Measurements from ENCODE around the gene UBA5.

UBA5 gene

DNA sequence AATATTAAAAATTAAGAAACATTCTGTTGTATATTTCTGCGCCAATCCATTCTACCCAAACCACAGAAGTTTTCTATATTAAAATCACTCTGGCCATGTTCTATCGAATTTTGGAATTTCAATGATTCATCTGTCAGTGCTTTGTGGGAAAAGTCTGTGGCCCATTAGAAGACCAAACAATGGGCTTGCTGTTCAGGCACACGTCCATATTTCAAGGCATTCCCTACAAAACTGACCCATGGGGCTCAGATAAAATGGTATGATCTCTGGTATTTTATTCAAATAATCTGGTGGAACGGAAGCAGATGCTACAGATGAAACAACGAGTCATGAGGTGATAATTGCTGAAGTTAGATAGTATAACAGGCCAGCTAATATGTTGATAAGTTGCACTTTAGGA is 49.6 kb downstream of the UBA5 start:
- ChIA-PET POLR2A (no interaction called here), CTCF (no interaction called here)
- Histone ChIP-seq H3K9me3 (ENCODE audit: control insufficient read depth, insufficient read depth, low read depth, low read length) (no peaks in the 10 kb centered on the region), H3K4me3 (ENCODE audit: low read depth, low read length) (no peak overlapping the region), H3K36me3 (ENCODE audit: control insufficient read depth in 2 of 2, insufficient read depth in 1 of 2, low read length in 2 of 2) (peaks cover 26 to 67% of the 10 kb centered on the region in 2 experiments), H3K4me1 (ENCODE audit: control insufficient read depth, insufficient read depth, low read length) (no peaks in the 10 kb centered on the region), H3K27ac (ENCODE audit: extremely low read depth, low read depth, low read length) (no peak overlapping the region)
- no peak for TF ChIP-seq ZBTB17 (tag by site-specific recombination; IDR thresholded peaks at IDR 0.05)
- TF ChIP-seq ZNF600 (tag by site-specific recombination; IDR thresholded peaks at IDR 0.05), result no peak
- TF ChIP-seq WT1 (tag by site-specific recombination; IDR thresholded peaks at IDR 0.05), result no peak
- TF ChIP-seq ZNF335 (tag by site-specific recombination; conservative IDR thresholded peaks at IDR 0.05), result no peak
- no peak for TF ChIP-seq ZBTB1 (tag by site-specific recombination; IDR thresholded peaks at IDR 0.05)
- TF ChIP-seq, protein P1, sequence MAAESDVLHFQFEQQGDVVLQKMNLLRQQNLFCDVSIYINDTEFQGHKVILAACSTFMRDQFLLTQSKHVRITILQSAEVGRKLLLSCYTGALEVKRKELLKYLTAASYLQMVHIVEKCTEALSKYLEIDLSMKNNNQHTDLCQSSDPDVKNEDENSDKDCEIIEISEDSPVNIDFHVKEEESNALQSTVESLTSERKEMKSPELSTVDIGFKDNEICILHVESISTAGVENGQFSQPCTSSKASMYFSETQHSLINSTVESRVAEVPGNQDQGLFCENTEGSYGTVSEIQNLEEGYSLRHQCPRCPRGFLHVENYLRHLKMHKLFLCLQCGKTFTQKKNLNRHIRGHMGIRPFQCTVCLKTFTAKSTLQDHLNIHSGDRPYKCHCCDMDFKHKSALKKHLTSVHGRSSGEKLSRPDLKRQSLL (tag by site-specific recombination; IDR thresholded peaks at IDR 0.05), result no peak
- no peak for TF ChIP-seq TRIM28 (IDR thresholded peaks at IDR 0.05; ENCODE audit: borderline replicate concordance, low read length)
- no peak for TF ChIP-seq ZNF140 (tag by site-specific recombination; IDR thresholded peaks at IDR 0.05)
- TF ChIP-seq ZNF776 (tag by site-specific recombination; IDR thresholded peaks at IDR 0.05; ENCODE audit: borderline replicate concordance), result no peak
- TF ChIP-seq FEZF1 (tag by site-specific recombination; IDR thresholded peaks at IDR 0.05), result no peak

DNA sequence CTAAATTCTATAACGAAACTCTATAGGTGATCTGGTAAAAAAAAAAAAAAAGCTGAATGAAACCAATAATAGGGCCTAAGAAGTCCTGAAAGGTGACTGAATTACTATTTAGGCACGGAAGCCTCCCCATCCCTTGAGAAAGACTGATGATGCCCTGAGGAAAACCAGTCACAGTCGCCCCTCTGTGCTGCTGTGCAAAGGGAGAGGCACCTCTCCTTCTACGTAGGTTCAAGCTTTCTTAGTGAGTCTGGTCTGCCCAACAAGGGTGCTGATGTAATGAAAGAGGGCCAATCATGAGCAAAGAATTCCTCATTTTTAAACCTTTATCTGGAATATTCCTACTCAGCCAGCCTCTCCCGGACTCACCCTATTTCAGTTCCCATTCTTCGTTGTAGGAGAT is 50.2 kb downstream of the UBA5 start:
- Histone ChIP-seq H3K4me1 (ENCODE audit: control insufficient read depth, insufficient read depth, low read length) (no peaks in the 10 kb centered on the region), H3K9me3 (ENCODE audit: control insufficient read depth, insufficient read depth, low read depth, low read length) (no peaks in the 10 kb centered on the region), H3K4me3 (ENCODE audit: low read depth, low read length) (no peak overlapping the region), H3K36me3 (ENCODE audit: control insufficient read depth in 2 of 2, insufficient read depth in 1 of 2, low read length in 2 of 2) (peaks cover 24 to 68% of the 10 kb centered on the region in 2 experiments), H3K27ac (ENCODE audit: extremely low read depth, low read depth, low read length) (no peak overlapping the region)
- TF ChIP-seq ZNF184 (tag by site-specific recombination; IDR thresholded peaks at IDR 0.05), result no peak
- TF ChIP-seq ZNF843 (tag by site-specific recombination; IDR thresholded peaks at IDR 0.05), result no peak
- no peak for TF ChIP-seq ZNF473 (tag by site-specific recombination; IDR thresholded peaks at IDR 0.05)
- TF ChIP-seq, protein P2, sequence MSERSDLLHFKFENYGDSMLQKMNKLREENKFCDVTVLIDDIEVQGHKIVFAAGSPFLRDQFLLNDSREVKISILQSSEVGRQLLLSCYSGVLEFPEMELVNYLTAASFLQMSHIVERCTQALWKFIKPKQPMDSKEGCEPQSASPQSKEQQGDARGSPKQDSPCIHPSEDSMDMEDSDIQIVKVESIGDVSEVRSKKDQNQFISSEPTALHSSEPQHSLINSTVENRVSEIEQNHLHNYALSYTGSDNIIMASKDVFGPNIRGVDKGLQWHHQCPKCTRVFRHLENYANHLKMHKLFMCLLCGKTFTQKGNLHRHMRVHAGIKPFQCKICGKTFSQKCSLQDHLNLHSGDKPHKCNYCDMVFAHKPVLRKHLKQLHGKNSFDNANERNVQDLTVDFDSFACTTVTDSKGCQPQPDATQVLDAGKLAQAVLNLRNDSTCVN (tag by site-specific recombination; optimal IDR thresholded peaks at IDR 0.05), result no peak
- TF ChIP-seq ZNF548 (tag by site-specific recombination; IDR thresholded peaks at IDR 0.05), result no peak
- no peak for TF ChIP-seq KLF7 (tag by site-specific recombination; IDR thresholded peaks at IDR 0.05; ENCODE audit: borderline replicate concordance)
- no peak for TF ChIP-seq ZNF423 (tag by site-specific recombination; IDR thresholded peaks at IDR 0.05)
- no peak for TF ChIP-seq FEZF1 (tag by site-specific recombination; IDR thresholded peaks at IDR 0.05)
- TF ChIP-seq ZNF2 (tag by site-specific recombination; IDR thresholded peaks at IDR 0.05), result no peak
- no peak for TF ChIP-seq ZNF10 (tag by site-specific recombination; IDR thresholded peaks at IDR 0.05)
- CTCF ChIA-PET, result no interaction called here
- POLR2A ChIA-PET, result no interaction called here

DNA sequence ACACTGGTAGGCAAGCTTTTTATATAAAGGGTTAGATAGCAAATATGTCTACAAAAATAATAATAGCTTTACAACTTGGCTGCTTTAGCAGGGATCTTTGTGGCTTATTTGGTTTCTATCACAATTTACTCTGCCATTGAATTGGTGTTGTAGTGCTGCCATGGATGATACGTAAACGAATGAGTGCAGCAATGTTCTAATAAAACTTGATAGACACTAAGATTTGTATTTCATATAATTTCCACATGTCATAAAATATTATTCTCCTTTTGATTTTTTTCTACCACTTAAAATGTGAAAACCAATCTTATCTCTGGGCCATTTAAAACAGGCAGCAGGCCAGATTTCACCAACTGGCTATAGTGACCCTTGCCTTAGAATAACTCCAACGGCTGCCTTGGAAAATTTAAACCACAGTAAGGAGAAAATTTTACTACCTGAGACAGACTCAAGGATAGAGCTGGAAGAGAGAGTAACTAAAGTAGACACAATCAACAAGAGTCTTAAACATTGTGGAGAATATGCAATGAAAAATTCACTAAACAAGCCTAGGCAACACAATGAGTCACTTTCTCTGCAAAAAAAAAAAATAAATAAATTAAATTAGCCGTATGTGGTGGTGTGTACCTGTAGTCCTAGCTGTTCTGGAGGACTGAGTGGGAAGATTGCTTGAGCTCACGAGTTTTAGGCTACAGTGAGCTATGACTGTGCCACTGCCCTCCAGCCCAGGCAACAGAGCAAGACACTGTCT is 54.0 kb downstream of the UBA5 start:
- H3K4me3 ChIP-seq (ENCODE audit: low read depth, low read length), result no peak overlapping the region
- H3K4me1 ChIP-seq (ENCODE audit: control insufficient read depth, insufficient read depth, low read length), result no peaks in the 10 kb centered on the region
- CTCF ChIA-PET, result interaction anchor here (0.7 to 1.1 kb wide), 3 partner anchors 13 to 1104 kb away, joined by 3 read pairs; no protein-coding TSS in a partner anchor
- H3K36me3 ChIP-seq (ENCODE audit: control insufficient read depth in 2 of 2, insufficient read depth in 1 of 2, low read length in 2 of 2), result peaks cover 16 to 73% of the 10 kb centered on the region in 2 experiments
- POLR2A ChIA-PET, result no interaction called here
- H3K27ac ChIP-seq (ENCODE audit: extremely low read depth, low read depth, low read length), result no peak overlapping the region
- no peaks in the 10 kb centered on the region for H3K9me3 ChIP-seq (ENCODE audit: control insufficient read depth, insufficient read depth, low read depth, low read length)
- TF ChIP-seq, protein P3, sequence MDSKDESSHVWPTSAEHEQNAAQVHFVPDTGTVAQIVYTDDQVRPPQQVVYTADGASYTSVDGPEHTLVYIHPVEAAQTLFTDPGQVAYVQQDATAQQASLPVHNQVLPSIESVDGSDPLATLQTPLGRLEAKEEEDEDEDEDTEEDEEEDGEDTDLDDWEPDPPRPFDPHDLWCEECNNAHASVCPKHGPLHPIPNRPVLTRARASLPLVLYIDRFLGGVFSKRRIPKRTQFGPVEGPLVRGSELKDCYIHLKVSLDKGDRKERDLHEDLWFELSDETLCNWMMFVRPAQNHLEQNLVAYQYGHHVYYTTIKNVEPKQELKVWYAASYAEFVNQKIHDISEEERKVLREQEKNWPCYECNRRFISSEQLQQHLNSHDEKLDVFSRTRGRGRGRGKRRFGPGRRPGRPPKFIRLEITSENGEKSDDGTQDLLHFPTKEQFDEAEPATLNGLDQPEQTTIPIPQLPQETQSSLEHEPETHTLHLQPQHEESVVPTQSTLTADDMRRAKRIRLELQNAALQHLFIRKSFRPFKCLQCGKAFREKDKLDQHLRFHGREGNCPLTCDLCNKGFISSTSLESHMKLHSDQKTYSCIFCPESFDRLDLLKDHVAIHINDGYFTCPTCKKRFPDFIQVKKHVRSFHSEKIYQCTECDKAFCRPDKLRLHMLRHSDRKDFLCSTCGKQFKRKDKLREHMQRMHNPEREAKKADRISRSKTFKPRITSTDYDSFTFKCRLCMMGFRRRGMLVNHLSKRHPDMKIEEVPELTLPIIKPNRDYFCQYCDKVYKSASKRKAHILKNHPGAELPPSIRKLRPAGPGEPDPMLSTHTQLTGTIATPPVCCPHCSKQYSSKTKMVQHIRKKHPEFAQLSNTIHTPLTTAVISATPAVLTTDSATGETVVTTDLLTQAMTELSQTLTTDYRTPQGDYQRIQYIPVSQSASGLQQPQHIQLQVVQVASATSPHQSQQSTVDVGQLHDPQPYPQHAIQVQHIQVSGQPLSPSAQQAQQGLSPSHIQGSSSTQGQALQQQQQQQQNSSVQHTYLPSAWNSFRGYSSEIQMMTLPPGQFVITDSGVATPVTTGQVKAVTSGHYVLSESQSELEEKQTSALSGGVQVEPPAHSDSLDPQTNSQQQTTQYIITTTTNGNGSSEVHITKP (tag by site-specific recombination; IDR thresholded peaks at IDR 0.05), result no peak
- TF ChIP-seq GLIS2 (tag by site-specific recombination; IDR thresholded peaks at IDR 0.05) (no peak), ZBTB7A (tag by site-specific recombination; IDR thresholded peaks at IDR 0.05; ENCODE audit: low read depth) (no peak), GLI4 (tag by site-specific recombination; IDR thresholded peaks at IDR 0.05) (no peak), HOXC10 (CRISPR knock-in tag; IDR thresholded peaks at IDR 0.05) (no peak), ZNF138 (tag by site-specific recombination; IDR thresholded peaks at IDR 0.05; ENCODE audit: borderline replicate concordance) (no peak), ZNF155 (tag by site-specific recombination; IDR thresholded peaks at IDR 0.05) (no peak), ZNF843 (tag by site-specific recombination; IDR thresholded peaks at IDR 0.05) (no peak), ZBTB20 (tag by site-specific recombination; IDR thresholded peaks at IDR 0.05) (no peak), ZNF555 (tag by site-specific recombination; conservative IDR thresholded peaks at IDR 0.05) (no peak), ZNF211 (tag by site-specific recombination; IDR thresholded peaks at IDR 0.05; ENCODE audit: low read depth) (no peak)

Data from HEK293 (cell line).